Omental fat pad (tissue), 4 donors: ENCODE data around the gene AK8. TPM values are rescaled to one million over a fixed set of nuclear protein-coding genes. Genes with fewer than 3 reads are reported as not detected.

Experiments
- ATAC-seq: fragments of 150-250 bp; one replicate; pipeline ENCODE4 v1.9.1; 2016; ENCODE audit warnings: mild to moderate bottlenecking, moderate library complexity; ENCODE audit not compliant: low FRiP score
- DNase-seq: peaks from one replicate; pipeline ENCODE4 v3.0.0-alpha.2; 2019; ENCODE audit warnings: low spot score
- total RNA-seq, 4 donors: library from RNA; depleted of rRNA; stranded (reverse); fragments of >200 nt; gene quantifications; one replicate each; pipeline ENCODE4 v1.1.0, GENCODE V29; 2016
- TF ChIP-seq, protein P1 (sequence below), 3 donors: fragments of 450-650 bp; IDR thresholded peaks; one replicate each; pipeline ENCODE4 v1.5.1; 2016 to 2017; ENCODE audit warnings: antibody characterized with exemption in 3 of 3, mild to moderate bottlenecking in 3 of 3, moderate library complexity in 2 of 3

AK8 gene
- total RNA-seq, 4 donors from 2014 or later: 1.0 to 1.3 (median 1.3) TPM; not detected in 1

DNA sequence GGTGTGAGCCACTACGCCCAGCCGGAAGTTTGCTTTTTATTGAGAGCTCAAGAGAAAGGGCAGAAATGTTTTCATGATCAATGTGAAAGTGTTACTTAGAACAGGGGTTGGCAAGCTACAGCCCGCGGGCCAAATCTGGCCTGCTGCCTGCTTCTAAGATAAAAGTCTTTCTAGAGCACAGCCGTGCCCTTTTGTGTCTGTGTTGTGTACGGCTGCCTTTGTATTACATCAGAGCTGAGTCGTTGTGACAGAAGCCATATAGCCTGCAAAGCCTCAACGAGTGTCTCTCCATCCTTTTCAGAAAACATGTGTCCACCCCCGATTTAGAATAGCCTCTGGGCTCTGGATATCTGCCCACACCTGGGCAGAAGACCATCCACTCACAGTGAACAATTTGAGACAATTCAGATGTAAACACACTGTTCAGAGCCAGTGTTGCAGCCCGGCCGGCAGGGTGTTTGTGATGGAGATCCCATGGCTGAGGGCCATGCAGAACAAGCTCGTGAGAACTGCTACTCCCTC is 28.8 kb downstream of the AK8 start:
- TF ChIP-seq, protein P1, sequence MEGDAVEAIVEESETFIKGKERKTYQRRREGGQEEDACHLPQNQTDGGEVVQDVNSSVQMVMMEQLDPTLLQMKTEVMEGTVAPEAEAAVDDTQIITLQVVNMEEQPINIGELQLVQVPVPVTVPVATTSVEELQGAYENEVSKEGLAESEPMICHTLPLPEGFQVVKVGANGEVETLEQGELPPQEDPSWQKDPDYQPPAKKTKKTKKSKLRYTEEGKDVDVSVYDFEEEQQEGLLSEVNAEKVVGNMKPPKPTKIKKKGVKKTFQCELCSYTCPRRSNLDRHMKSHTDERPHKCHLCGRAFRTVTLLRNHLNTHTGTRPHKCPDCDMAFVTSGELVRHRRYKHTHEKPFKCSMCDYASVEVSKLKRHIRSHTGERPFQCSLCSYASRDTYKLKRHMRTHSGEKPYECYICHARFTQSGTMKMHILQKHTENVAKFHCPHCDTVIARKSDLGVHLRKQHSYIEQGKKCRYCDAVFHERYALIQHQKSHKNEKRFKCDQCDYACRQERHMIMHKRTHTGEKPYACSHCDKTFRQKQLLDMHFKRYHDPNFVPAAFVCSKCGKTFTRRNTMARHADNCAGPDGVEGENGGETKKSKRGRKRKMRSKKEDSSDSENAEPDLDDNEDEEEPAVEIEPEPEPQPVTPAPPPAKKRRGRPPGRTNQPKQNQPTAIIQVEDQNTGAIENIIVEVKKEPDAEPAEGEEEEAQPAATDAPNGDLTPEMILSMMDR (IDR thresholded peaks at IDR 0.05): no peak
- DNase-seq (no peak), ATAC-seq (no peak)

GRCh38 chr9:132846918-132847515 is 31.1 kb downstream of the AK8 start:
- ATAC-seq (no peak), DNase-seq (no peak)

GRCh38 chr9:132846109-132846917 is 31.8 kb downstream of the AK8 start:
- DNase-seq (no peak), ATAC-seq (no peak)
- TF ChIP-seq, protein P1 (IDR thresholded peaks at IDR 0.05): no peak

More at GRCh38 chr9:132846918-132847515, 31.1 kb downstream of the AK8 start:
- TF ChIP-seq, protein P1 (IDR thresholded peaks at IDR 0.05): no peak

DNA sequence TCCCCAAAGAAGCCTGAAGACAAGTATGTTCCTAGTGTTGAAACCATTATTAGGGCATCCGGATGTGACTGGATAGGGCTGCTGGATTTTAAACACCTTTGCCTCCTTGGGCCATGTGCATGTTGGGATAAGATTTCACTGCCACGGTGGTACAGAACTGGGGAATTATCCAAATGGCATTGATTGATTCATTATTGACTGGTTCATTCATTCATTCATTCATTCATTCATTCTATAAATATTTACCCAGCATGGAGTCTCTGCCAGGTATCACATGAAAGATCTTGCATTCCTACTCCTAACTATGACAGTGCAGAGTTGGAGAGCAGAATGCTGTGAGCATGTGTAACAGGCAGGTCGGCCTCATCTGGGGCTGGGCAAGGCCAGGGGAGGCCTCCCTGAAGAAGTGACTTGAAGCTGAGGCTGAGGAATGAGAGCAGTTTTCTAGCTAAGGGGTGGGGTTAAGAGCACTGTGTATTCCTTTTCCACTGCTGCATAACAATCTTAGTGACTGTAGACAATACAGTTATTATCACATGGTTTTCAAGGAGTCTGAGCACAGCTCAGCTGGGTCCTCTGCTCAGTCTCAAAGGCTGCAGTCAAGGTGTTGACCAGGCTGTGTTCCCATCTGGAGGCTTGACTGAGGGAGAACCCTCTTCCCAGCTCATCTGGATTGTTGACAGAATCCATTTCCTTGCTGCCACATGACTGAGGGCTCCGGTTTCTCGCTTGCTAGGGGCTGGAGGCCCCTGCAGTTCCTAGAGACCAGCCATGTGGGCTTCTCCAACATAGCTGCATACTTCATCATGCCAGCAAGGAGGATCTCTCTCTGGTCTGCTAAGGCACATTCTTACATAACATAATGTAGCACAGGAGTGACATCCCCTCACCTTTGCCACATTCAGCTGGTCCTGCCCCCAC is 35.7 kb downstream of the AK8 start:
- TF ChIP-seq, protein P1 (IDR thresholded peaks at IDR 0.05): no peak
- DNase-seq: no peak
- no peak for ATAC-seq

DNA sequence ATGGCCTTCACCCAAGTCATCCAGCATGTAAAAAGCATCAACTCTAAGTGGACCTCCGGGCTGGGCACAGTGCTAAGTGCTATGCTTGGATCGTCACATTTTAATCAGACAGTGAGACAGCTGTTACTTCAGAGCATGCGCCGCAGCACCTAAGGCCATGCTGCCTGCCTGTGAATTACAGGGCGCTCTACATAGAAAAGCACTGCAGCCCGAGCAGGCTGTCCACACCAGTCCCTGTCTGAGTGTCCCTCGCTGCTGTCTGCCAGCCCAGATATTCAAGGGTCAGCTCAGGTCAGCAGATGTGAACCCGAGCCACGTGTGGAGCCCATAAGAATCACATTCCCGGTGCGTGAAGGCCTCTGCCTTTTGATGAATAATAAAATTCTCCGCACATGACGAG is 37.1 kb downstream of the AK8 start:
- TF ChIP-seq, protein P1 (IDR thresholded peaks at IDR 0.05): no peak
- ATAC-seq (no peak), DNase-seq (no peak)

DNA sequence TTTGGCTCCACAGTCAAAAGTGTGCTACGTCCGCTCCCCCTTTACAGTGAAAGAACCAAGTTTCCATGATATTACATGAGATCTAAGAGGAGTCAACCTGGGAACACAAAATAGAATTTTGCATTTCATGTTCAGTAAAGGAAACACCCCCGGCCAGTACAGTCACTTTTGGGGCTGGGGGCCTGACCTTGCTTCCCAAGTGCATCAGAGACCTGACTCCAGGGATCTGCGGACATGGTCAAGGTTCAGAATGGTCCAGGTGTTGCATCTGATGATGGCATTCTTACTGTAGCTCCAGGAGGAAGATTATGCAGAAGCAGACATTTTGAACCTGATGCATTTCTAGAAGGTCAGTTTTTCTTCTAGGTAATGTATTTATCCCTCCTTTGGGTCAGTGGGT is 39.8 kb downstream of the AK8 start:
- ATAC-seq (no peak), DNase-seq (no peak)
- TF ChIP-seq, protein P1 (IDR thresholded peaks at IDR 0.05): no peak
